ENCODE results near the gene ALPK1.

ALPK1 gene

GRCh38 chr4:112284662-112285411 is 12.3 kb upstream of the ALPK1 start:
- TF ChIP-seq CTCF (conservative IDR thresholded peaks at IDR 0.05; ENCODE audit: low read length), result no peak
- peak; percentile 41 for DNase-seq (ENCODE audit: low read depth)
- H3K4me3 ChIP-seq (ENCODE audit: low read length), result peak overlapping the region; percentile 79

GRCh38 chr4:112287258-112287989 is 9.7 kb upstream of the ALPK1 start:
- H3K4me3 ChIP-seq (ENCODE audit: low read length), result no peak overlapping the region
- TF ChIP-seq CTCF (conservative IDR thresholded peaks at IDR 0.05; ENCODE audit: low read length), result no peak
- DNase-seq (ENCODE audit: low read depth), result no peak

GRCh38 chr4:112288455-112288854 is 8.7 kb upstream of the ALPK1 start:
- no peak for DNase-seq (ENCODE audit: low read depth)
- no peak for TF ChIP-seq CTCF (conservative IDR thresholded peaks at IDR 0.05; ENCODE audit: low read length)
- no peak overlapping the region for H3K4me3 ChIP-seq (ENCODE audit: low read length)

- DNase-seq (ENCODE audit: low read depth), result no peak
- no peak for TF ChIP-seq CTCF (conservative IDR thresholded peaks at IDR 0.05; ENCODE audit: low read length)
- no peak overlapping the region for H3K4me3 ChIP-seq (ENCODE audit: low read length)
These were observed 7.5 kb upstream of the ALPK1 start for GRCh38 chr4:112289407-112290253.

GRCh38 chr4:112290341-112290740 is 6.8 kb upstream of the ALPK1 start:
- no peak overlapping the region for H3K4me3 ChIP-seq (ENCODE audit: low read length)
- no peak for TF ChIP-seq CTCF (conservative IDR thresholded peaks at IDR 0.05; ENCODE audit: low read length)
- DNase-seq (ENCODE audit: low read depth), result no peak

GRCh38 chr4:112299721-112300120 is 2.6 kb downstream of the ALPK1 start:
- no peak overlapping the region for H3K4me3 ChIP-seq (ENCODE audit: low read length)
- no peak for TF ChIP-seq CTCF (conservative IDR thresholded peaks at IDR 0.05; ENCODE audit: low read length)
- DNase-seq (ENCODE audit: low read depth), result no peak
